NCI-H2171 treated with DMSO at 0.1 percent for 48 hours (cell line): ENCODE results near the gene PTH1R.
A peak's percentile ranks its signal among the peaks of the same experiment; 100 is the strongest.

Source experiments
- DNase-seq: peaks from one replicate; lab custom pipeline; 2025; lab: John Stamatoyannopoulos, UW

Gene PTH1R

GRCh38 chr3:46877406-46878125 is at the start of gene PTH1R:
Gene PTH1R (plus strand): TSS chr3:46877721. CDS start chr3:46883560, 5,839 bp downstream.
- DNase-seq, result no peak

GRCh38 chr3:46829699-46830208 is 47.8 kb upstream of the PTH1R start:
- DNase-seq, result no peak

- no peak for DNase-seq
These were observed 46.7 kb upstream of the PTH1R start for GRCh38 chr3:46830801-46831200.

GRCh38 chr3:46831316-46831715 is 46.2 kb upstream of the PTH1R start:
- no peak for DNase-seq

- DNase-seq, result no peak
These were observed 45.7 kb upstream of the PTH1R start for GRCh38 chr3:46831841-46832240.

GRCh38 chr3:46833346-46834300 is 43.9 kb upstream of the PTH1R start:
- no peak for DNase-seq

GRCh38 chr3:46835054-46835453 is 42.5 kb upstream of the PTH1R start:
- no peak for DNase-seq

GRCh38 chr3:46835491-46835890 is 42.0 kb upstream of the PTH1R start:
- DNase-seq, result no peak

- DNase-seq, result no peak
These were observed 39.2 kb upstream of the PTH1R start for GRCh38 chr3:46838301-46838700.

- no peak for DNase-seq
These were observed 37.0 kb upstream of the PTH1R start for GRCh38 chr3:46840491-46840890.

GRCh38 chr3:46843508-46843907 is 34.0 kb upstream of the PTH1R start:
- no peak for DNase-seq

- DNase-seq, result no peak
These were observed 33.1 kb upstream of the PTH1R start for GRCh38 chr3:46844397-46844796.

- DNase-seq, result no peak
These were observed 32.6 kb upstream of the PTH1R start for GRCh38 chr3:46844881-46845312.

GRCh38 chr3:46845397-46845859 is 32.1 kb upstream of the PTH1R start:
- DNase-seq, result no peak

GRCh38 chr3:46845860-46846623 is 31.5 kb upstream of the PTH1R start:
- peak; percentile 72 for DNase-seq

GRCh38 chr3:46846624-46847542 is 30.6 kb upstream of the PTH1R start:
- no peak for DNase-seq

- no peak for DNase-seq
These were observed 29.8 kb upstream of the PTH1R start for GRCh38 chr3:46847744-46848143.

- no peak for DNase-seq
These were observed 29.1 kb upstream of the PTH1R start for GRCh38 chr3:46848271-46849044.

GRCh38 chr3:46849045-46849631 is 28.4 kb upstream of the PTH1R start:
- no peak for DNase-seq
